NT2/D1 (cell line): Measurements from ENCODE around the gene XPR1.

Experiments used
- YY1 ChIP-seq: IDR thresholded peaks from 2 replicates; pipeline ENCODE4 v1.6.1; 2011; ENCODE audit not compliant: insufficient read length, insufficient read depth
- ZNF274 ChIP-seq: IDR thresholded peaks from 2 replicates; pipeline ENCODE4 v1.6.1; 2011; ENCODE audit warnings: mild to moderate bottlenecking, low read depth, low read length

GRCh38 chr1:180859306-180859705 is 227.5 kb downstream of the XPR1 start:
- no peak for TF ChIP-seq ZNF274
- TF ChIP-seq YY1, result no peak
